Measurements from ENCODE around the gene OR5K2.

Gene OR5K2

DNA sequence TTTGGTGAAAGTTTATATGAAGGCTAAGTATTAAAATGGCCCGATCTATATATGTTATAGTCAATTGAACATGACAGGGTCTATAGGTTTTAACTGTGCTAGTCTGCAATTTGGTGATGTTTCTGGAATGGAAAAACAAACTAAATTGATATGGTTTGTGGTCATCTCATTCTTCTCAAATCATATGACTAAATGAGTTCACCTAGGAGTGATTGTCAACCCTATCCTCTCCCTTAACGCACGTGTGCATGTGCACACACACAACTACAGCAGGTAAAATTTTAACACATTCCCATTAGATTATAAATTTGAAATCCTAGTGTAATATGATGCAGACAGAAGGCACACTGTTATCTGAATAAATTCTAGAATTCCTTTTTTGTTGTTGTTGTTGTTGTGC, 16.3 kb downstream of the OR5K2 start:
- Histone ChIP-seq H3K27me3 (ENCODE audit: insufficient read depth, poor library complexity, severe bottlenecking) (no peaks in the 10 kb centered on the region), H3K27ac (replicated peaks) (no peak overlapping the region), H3K4me3 (replicated peaks; ENCODE audit: insufficient read depth, low read length) (no peak overlapping the region)
- TF ChIP-seq, protein P1, sequence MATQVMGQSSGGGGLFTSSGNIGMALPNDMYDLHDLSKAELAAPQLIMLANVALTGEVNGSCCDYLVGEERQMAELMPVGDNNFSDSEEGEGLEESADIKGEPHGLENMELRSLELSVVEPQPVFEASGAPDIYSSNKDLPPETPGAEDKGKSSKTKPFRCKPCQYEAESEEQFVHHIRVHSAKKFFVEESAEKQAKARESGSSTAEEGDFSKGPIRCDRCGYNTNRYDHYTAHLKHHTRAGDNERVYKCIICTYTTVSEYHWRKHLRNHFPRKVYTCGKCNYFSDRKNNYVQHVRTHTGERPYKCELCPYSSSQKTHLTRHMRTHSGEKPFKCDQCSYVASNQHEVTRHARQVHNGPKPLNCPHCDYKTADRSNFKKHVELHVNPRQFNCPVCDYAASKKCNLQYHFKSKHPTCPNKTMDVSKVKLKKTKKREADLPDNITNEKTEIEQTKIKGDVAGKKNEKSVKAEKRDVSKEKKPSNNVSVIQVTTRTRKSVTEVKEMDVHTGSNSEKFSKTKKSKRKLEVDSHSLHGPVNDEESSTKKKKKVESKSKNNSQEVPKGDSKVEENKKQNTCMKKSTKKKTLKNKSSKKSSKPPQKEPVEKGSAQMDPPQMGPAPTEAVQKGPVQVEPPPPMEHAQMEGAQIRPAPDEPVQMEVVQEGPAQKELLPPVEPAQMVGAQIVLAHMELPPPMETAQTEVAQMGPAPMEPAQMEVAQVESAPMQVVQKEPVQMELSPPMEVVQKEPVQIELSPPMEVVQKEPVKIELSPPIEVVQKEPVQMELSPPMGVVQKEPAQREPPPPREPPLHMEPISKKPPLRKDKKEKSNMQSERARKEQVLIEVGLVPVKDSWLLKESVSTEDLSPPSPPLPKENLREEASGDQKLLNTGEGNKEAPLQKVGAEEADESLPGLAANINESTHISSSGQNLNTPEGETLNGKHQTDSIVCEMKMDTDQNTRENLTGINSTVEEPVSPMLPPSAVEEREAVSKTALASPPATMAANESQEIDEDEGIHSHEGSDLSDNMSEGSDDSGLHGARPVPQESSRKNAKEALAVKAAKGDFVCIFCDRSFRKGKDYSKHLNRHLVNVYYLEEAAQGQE (IDR thresholded peaks at IDR 0.05; ENCODE audit: insufficient replicate concordance, low read depth) = no peak
- TF ChIP-seq SPI1 (IDR thresholded peaks at IDR 0.05; ENCODE audit: borderline replicate concordance, low read depth) = no peak
- TF ChIP-seq, protein P2, sequence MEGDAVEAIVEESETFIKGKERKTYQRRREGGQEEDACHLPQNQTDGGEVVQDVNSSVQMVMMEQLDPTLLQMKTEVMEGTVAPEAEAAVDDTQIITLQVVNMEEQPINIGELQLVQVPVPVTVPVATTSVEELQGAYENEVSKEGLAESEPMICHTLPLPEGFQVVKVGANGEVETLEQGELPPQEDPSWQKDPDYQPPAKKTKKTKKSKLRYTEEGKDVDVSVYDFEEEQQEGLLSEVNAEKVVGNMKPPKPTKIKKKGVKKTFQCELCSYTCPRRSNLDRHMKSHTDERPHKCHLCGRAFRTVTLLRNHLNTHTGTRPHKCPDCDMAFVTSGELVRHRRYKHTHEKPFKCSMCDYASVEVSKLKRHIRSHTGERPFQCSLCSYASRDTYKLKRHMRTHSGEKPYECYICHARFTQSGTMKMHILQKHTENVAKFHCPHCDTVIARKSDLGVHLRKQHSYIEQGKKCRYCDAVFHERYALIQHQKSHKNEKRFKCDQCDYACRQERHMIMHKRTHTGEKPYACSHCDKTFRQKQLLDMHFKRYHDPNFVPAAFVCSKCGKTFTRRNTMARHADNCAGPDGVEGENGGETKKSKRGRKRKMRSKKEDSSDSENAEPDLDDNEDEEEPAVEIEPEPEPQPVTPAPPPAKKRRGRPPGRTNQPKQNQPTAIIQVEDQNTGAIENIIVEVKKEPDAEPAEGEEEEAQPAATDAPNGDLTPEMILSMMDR (IDR thresholded peaks at IDR 0.05; ENCODE audit: insufficient read depth, low read length) = no peak
- no peak for TF ChIP-seq GABPA (IDR thresholded peaks at IDR 0.05; ENCODE audit: low read depth)
- TF ChIP-seq POLR2AphosphoS5 (IDR thresholded peaks at IDR 0.05; ENCODE audit: low read depth) = no peak
- no peak for DNase-seq (ENCODE audit: low read depth in 1 of 2, low spot score in 1 of 2)

DNA sequence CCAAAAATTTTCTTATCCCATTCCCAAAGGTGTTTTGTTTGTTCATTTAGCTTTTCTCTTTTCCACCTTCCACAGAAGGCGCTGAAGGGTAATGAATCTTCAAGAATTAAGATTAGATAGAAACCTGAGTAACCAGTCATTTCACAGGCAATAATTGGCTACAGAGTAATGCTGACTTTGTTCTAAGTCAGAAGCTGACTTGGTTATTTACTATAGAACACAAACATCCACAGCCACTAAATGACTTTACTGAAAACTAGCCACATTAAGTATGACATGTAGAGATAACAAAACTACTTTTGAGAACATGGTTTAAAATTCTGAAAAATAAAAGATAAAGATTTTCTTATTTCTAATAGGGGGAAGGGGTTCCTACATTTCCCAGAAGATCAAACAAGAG, 17.5 kb downstream of the OR5K2 start:
- H3K27ac ChIP-seq (replicated peaks) = no peak overlapping the region
- no peak for TF ChIP-seq SPI1 (IDR thresholded peaks at IDR 0.05; ENCODE audit: borderline replicate concordance, low read depth)
- TF ChIP-seq, protein P1 (IDR thresholded peaks at IDR 0.05; ENCODE audit: insufficient replicate concordance, low read depth) = no peak
- TF ChIP-seq, protein P2 (IDR thresholded peaks at IDR 0.05; ENCODE audit: insufficient read depth, low read length) = no peak
- TF ChIP-seq POLR2AphosphoS5 (IDR thresholded peaks at IDR 0.05; ENCODE audit: low read depth) = no peak
- no peak for TF ChIP-seq GABPA (IDR thresholded peaks at IDR 0.05; ENCODE audit: low read depth)
- no peak for DNase-seq (ENCODE audit: low read depth in 1 of 2, low spot score in 1 of 2)
- no peak overlapping the region for H3K4me3 ChIP-seq (replicated peaks; ENCODE audit: insufficient read depth, low read length)
- no peaks in the 10 kb centered on the region for H3K27me3 ChIP-seq (ENCODE audit: insufficient read depth, poor library complexity, severe bottlenecking)

DNA sequence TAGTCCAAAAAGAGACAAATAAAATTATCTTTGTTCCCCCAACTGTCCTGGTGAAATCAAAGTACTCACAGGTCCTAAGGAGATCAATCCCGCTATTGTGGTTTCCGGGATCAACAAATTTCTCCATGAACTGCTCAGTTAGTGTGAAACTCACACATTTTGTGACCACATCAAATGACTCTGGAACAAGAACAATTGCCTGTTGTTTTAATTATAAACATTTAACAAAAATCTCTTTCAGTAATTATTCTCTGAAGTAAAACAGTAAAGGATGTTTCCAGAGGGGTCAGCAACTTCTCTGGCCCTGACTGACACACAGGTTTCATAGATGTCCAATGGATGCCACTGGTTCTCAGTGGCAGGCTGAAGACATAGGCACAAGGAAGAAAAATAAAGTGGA, 21.3 kb downstream of the OR5K2 start:
- TF ChIP-seq POLR2AphosphoS5 (IDR thresholded peaks at IDR 0.05; ENCODE audit: low read depth) = no peak
- TF ChIP-seq SPI1 (IDR thresholded peaks at IDR 0.05; ENCODE audit: borderline replicate concordance, low read depth) = no peak
- H3K27ac ChIP-seq (replicated peaks) = no peak overlapping the region
- H3K27me3 ChIP-seq (ENCODE audit: insufficient read depth, poor library complexity, severe bottlenecking) = no peaks in the 10 kb centered on the region
- H3K4me3 ChIP-seq (replicated peaks; ENCODE audit: insufficient read depth, low read length) = no peak overlapping the region
- DNase-seq (ENCODE audit: low read depth in 1 of 2, low spot score in 1 of 2) = no peak

DNA sequence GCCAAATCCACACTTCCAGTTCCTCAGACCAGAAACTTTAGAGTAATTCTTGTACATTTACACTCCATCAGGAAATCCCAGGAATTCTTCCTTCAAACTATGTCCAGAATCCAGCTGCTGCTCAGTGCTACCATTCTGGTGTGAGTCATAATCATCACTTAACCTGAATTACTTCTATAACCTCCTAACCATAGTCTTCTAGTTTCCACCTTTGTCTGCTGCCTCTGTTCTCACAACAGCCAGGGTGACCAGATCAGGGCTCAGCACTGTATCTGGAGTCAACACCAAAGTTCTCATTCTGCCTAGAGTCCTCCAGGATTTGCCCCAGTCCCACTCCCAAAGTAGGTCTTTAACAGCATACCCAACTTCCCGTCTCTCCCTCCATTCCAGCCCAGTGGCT, 21.9 kb downstream of the OR5K2 start:
- no peak overlapping the region for H3K27ac ChIP-seq (replicated peaks)
- H3K27me3 ChIP-seq (ENCODE audit: insufficient read depth, poor library complexity, severe bottlenecking) = no peaks in the 10 kb centered on the region
- no peak for DNase-seq (ENCODE audit: low read depth in 1 of 2, low spot score in 1 of 2)
- no peak overlapping the region for H3K4me3 ChIP-seq (replicated peaks; ENCODE audit: insufficient read depth, low read length)
- TF ChIP-seq, protein P2 (IDR thresholded peaks at IDR 0.05; ENCODE audit: insufficient read depth, low read length) = no peak
- TF ChIP-seq SPI1 (IDR thresholded peaks at IDR 0.05; ENCODE audit: borderline replicate concordance, low read depth) (no peak), GABPA (IDR thresholded peaks at IDR 0.05; ENCODE audit: low read depth) (no peak), POLR2AphosphoS5 (IDR thresholded peaks at IDR 0.05; ENCODE audit: low read depth) (no peak)
- TF ChIP-seq, protein P1 (IDR thresholded peaks at IDR 0.05; ENCODE audit: insufficient replicate concordance, low read depth) = no peak
